Measurements from ENCODE around the gene HLF. TPM values are rescaled to one million over a fixed set of nuclear protein-coding genes. Genes with fewer than 3 reads are reported as not detected.

The HLF gene
- total RNA-seq, 2 donors from 2014 or later, result 26.5 to 34.9 TPM

DNA sequence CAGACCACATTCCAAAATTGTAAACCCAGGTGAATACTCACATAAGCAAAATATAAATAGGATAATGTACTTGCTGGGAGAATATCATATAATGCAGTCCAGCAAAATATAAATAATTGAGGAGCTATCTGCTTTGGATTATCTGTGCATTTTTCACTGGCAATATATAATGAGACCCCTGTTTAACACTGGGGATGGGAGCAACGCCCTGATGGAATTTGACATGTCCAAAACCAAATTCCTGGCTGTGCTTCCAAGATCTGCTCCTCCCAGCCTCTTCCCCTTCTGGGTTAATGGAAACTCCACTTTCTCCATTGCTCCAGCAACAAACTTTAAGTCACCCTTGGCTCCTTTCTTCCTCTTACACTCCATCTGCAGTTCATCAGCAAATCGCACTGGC, 35.5 kb upstream of the HLF start:
- WGBS, result 73% methylated on average over 2 of the region's 2 CpGs
- no peak for TF ChIP-seq POLR2A (IDR thresholded peaks at IDR 0.05)
- TF ChIP-seq, protein P1, sequence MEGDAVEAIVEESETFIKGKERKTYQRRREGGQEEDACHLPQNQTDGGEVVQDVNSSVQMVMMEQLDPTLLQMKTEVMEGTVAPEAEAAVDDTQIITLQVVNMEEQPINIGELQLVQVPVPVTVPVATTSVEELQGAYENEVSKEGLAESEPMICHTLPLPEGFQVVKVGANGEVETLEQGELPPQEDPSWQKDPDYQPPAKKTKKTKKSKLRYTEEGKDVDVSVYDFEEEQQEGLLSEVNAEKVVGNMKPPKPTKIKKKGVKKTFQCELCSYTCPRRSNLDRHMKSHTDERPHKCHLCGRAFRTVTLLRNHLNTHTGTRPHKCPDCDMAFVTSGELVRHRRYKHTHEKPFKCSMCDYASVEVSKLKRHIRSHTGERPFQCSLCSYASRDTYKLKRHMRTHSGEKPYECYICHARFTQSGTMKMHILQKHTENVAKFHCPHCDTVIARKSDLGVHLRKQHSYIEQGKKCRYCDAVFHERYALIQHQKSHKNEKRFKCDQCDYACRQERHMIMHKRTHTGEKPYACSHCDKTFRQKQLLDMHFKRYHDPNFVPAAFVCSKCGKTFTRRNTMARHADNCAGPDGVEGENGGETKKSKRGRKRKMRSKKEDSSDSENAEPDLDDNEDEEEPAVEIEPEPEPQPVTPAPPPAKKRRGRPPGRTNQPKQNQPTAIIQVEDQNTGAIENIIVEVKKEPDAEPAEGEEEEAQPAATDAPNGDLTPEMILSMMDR (IDR thresholded peaks at IDR 0.05), result no peak
- no peak for TF ChIP-seq POLR2AphosphoS5 (IDR thresholded peaks at IDR 0.05)
- no peak overlapping the region for H3K4me3 ChIP-seq
- no peaks in the 10 kb centered on the region for H3K27me3 ChIP-seq (replicated peaks; ENCODE audit: insufficient read depth)
- DNase-seq (ENCODE audit: low spot score), result no peak
- H3K9me3 ChIP-seq, result no peaks in the 10 kb centered on the region
- intact Hi-C loops (cut with DNase I), result no loop called here
- H3K36me3 ChIP-seq, result no peaks in the 10 kb centered on the region
- H3K27ac ChIP-seq, result no peak overlapping the region
- no peaks in the 10 kb centered on the region for H3K4me1 ChIP-seq (replicated peaks)

DNA sequence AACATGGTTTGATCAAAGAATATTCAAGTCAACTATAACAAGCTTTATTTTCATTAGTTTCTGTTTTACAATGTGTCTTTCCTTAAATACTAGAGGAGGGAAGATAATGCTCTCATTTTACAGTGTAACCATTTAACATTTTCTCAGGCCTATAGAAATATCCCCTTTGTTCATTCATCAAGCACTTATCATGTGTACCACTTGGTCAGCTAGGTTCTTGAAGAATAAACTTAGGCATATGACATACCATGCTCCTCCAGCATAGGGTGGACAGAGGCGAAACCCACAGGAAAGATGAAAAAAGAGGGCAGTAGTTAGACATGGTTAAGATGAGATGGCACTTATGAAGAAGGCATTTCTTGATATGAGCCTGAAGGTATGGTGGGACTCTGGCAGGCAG, 34.0 kb upstream of the HLF start:
- no peak for DNase-seq (ENCODE audit: low spot score)
- WGBS, result 91% methylated on average over 1 of the region's 1 CpG
- TF ChIP-seq, protein P1 (IDR thresholded peaks at IDR 0.05), result no peak
- H3K27me3 ChIP-seq (replicated peaks; ENCODE audit: insufficient read depth), result no peaks in the 10 kb centered on the region
- H3K4me1 ChIP-seq (replicated peaks), result no peaks in the 10 kb centered on the region
- intact Hi-C loops (cut with DNase I), result loop anchor here (10.0 kb wide), 1 partner anchor 284 kb away; the partner anchor contains the start of gene SMIM36
- no peak overlapping the region for H3K27ac ChIP-seq
- no peaks in the 10 kb centered on the region for H3K9me3 ChIP-seq
- H3K4me3 ChIP-seq, result no peak overlapping the region
- H3K36me3 ChIP-seq, result no peaks in the 10 kb centered on the region

DNA sequence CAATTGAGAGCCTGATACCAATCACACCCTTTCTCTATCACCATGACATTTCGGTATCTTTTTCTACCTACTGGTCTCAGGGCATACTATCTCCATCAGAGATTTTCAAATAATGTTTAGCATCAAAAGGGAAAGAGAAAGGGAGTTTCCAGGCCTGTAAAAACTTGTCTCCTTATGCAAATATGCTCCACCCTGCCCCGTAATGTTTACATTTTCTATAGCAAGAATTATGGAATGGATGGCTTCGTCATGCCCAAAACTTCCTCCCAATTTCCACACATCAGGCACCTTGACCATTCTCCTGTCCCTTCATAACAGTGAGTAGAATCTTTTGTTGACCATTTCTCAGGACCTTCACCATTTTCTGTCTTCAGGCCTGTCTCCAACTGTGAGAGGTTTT, 30.9 kb upstream of the HLF start:
- H3K4me1 ChIP-seq (replicated peaks), result no peaks in the 10 kb centered on the region
- H3K36me3 ChIP-seq, result no peaks in the 10 kb centered on the region
- no peak for DNase-seq (ENCODE audit: low spot score)
- no peak overlapping the region for H3K27ac ChIP-seq
- H3K4me3 ChIP-seq, result no peak overlapping the region
- WGBS, result 83% methylated on average over 3 of the region's 3 CpGs
- H3K27me3 ChIP-seq (replicated peaks; ENCODE audit: insufficient read depth), result no peaks in the 10 kb centered on the region
- TF ChIP-seq, protein P1 (IDR thresholded peaks at IDR 0.05), result no peak
- TF ChIP-seq POLR2AphosphoS5 (IDR thresholded peaks at IDR 0.05) (no peak), POLR2A (IDR thresholded peaks at IDR 0.05) (no peak)
- intact Hi-C loops (cut with DNase I), result loop anchor here (10.0 kb wide), 1 partner anchor 281 kb away; the partner anchor contains the start of gene SMIM36
- H3K9me3 ChIP-seq, result no peaks in the 10 kb centered on the region

GRCh38 chr17:55236316-55236715, 28.4 kb upstream of the HLF start:
- TF ChIP-seq POLR2A (IDR thresholded peaks at IDR 0.05) (no peak), POLR2AphosphoS5 (IDR thresholded peaks at IDR 0.05) (no peak)
- TF ChIP-seq, protein P1 (IDR thresholded peaks at IDR 0.05), result no peak
- Histone ChIP-seq H3K4me1 (replicated peaks) (no peaks in the 10 kb centered on the region), H3K4me3 (no peak overlapping the region), H3K9me3 (no peaks in the 10 kb centered on the region), H3K27ac (no peak overlapping the region), H3K27me3 (replicated peaks; ENCODE audit: insufficient read depth) (no peaks in the 10 kb centered on the region), H3K36me3 (no peaks in the 10 kb centered on the region)
- 28% methylated on average over 2 of the region's 2 CpGs for WGBS
- no peak for DNase-seq (ENCODE audit: low spot score)
- intact Hi-C loops (cut with DNase I), result loop anchor here (5.0 to 10.0 kb wide), 2 partner anchors 61 to 278 kb away; partner anchors contain the start of gene SMIM36

GRCh38 chr17:55237268-55237667, 27.5 kb upstream of the HLF start:
- DNase-seq (ENCODE audit: low spot score), result no peak
- no peak overlapping the region for H3K27ac ChIP-seq
- 66% methylated on average over 6 of the region's 6 CpGs for WGBS
- no peaks in the 10 kb centered on the region for H3K9me3 ChIP-seq
- no peaks in the 10 kb centered on the region for H3K4me1 ChIP-seq (replicated peaks)
- no peak for TF ChIP-seq POLR2AphosphoS5 (IDR thresholded peaks at IDR 0.05)
- TF ChIP-seq, protein P1 (IDR thresholded peaks at IDR 0.05), result no peak
- H3K4me3 ChIP-seq, result no peak overlapping the region
- H3K36me3 ChIP-seq, result no peaks in the 10 kb centered on the region
- H3K27me3 ChIP-seq (replicated peaks; ENCODE audit: insufficient read depth), result no peaks in the 10 kb centered on the region
- intact Hi-C loops (cut with DNase I), result loop anchor here (5.0 to 10.0 kb wide), 2 partner anchors 60 to 278 kb away; partner anchors contain the start of gene SMIM36
